HG02884 (cell line): ENCODE results near the gene APPL1.

Experiments
- ATAC-seq: cut with Tn5 transposase; IDR thresholded peaks from one replicate; pipeline ENCODE4 v1.9.1; 2021; ENCODE audit warnings: mild to moderate bottlenecking, moderate library complexity; ENCODE audit not compliant: unreplicated experiment

Gene APPL1, protein sequence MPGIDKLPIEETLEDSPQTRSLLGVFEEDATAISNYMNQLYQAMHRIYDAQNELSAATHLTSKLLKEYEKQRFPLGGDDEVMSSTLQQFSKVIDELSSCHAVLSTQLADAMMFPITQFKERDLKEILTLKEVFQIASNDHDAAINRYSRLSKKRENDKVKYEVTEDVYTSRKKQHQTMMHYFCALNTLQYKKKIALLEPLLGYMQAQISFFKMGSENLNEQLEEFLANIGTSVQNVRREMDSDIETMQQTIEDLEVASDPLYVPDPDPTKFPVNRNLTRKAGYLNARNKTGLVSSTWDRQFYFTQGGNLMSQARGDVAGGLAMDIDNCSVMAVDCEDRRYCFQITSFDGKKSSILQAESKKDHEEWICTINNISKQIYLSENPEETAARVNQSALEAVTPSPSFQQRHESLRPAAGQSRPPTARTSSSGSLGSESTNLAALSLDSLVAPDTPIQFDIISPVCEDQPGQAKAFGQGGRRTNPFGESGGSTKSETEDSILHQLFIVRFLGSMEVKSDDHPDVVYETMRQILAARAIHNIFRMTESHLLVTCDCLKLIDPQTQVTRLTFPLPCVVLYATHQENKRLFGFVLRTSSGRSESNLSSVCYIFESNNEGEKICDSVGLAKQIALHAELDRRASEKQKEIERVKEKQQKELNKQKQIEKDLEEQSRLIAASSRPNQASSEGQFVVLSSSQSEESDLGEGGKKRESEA

DNA sequence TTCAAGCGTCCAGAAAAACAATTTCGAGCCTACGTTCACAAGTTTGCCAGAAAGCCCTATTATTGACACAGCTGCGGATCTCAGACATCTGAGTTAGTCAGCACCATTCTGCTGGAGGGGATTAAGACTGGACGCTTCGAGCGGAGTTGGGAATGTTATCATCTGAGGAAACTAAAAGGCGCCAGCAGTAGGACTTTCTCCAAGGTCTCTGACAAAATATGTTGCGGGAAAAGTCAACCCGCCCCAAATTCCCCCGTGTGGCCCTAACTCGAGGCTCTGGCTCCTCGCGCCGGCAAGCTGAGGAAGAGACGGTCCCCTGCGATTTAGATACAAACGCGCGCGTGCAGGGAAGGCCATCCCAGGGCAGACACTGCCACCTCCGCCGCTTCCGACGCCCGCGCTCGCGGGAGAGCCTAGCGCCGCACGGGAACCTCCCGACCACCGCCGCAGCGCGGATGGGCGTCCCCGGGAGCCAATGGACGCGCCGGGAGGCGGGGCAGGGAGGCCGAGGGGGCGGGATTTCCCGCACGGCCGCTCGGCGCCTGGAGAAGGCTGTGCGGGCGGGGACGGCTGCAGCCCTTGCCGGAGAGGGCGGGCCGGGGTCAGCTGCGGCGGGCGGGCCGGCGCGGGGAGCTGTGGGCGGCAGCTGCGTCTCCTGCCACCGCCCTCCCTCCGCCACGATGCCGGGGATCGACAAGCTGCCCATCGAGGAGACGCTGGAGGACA, at the start of gene APPL1:
Gene APPL1 (plus strand): TSS at position 526 of the 726 bp plus-strand sequence. CDS start 155 bp downstream, at position 681.
- peak; percentile 87 for ATAC-seq

GRCh38 chr3:57179580-57180410, 47.7 kb upstream of the APPL1 start:
- ATAC-seq: no peak

DNA sequence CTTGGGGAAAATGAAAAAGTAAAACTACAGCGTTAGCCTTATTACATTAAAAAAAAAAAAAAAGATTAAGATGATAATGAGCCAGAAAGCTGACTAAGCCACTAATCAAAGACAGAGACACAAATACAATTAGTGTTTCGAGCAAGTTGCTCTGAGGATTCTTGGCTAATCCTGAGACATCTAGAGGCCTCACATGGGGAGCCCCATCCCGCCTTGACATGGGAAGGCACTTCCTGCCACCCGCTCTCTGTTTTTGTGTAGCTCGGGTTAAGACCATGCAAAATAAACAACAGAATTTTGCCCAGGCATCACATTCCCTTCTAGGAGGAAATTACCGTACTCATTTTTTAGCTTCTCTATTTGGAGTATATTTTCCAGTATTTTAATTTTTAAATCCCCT, 43.0 kb upstream of the APPL1 start:
- ATAC-seq: no peak

DNA sequence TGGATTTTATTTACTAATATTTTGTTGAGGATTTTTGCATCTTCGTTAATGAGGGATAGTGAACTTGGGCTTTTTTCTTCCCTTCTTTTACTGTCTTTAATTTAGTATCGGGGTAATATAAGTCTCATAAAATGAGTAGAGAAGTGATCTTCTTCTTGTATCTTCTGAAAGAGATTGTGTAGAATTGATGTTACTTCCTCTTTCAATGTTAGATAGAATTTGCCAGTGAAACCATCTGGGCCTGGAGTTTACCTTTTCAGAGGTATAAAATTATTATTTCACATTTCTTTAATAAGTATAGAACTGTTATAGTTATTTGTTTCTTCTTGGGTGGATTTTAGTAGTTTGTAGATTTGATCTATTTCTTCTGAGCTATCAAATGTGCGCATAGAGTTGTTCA, 35.5 kb upstream of the APPL1 start:
- ATAC-seq: no peak

- no peak for ATAC-seq
These were observed 32.9 kb upstream of the APPL1 start for GRCh38 chr3:57194641-57195040.

DNA sequence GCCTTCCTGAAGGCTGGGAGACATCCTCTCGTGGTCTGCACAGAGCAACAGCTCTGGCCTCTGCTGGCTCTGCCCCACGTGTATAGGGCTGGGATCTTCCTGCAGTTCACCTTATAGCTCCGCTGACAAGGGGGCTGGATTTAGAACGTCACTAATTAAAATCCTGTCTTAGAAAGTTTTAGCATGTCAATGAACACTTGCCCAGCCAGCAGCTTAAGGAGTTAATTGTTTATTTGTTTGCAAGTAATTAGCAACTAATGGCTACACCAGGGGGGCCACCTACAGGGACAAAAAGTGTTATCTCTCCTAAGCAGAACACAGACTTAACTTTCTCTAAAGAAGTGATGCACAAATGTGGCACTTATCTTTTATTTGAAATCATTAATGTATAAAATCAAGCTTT, 27.6 kb upstream of the APPL1 start, which contains the start of gene HESX1:
Gene HESX1 (minus strand): TSS at position 84 of the 403 bp plus-strand sequence. CDS start 60 bp downstream, at position 24.
- no peak for ATAC-seq

DNA sequence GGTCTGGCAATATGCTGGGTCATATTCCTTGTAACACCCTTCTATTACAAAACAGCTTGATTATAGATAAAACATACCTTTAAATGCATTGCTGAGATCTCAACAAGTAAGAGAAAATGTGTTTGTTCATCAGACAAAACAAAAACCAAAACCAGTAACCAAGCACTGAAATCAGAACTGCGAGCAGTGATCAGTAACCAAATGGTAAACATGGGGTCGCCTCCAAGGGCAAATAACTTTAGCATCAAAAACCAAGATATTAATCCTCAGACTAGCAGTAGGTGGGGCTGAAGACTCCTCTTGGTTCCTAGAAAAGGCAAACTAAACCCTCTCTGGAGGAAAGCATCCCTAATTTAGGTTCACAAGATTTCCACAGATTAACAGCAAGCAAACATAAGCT, 21.1 kb upstream of the APPL1 start:
- no peak for ATAC-seq

GRCh38 chr3:57221883-57222282, 5.6 kb upstream of the APPL1 start:
- no peak for ATAC-seq

DNA sequence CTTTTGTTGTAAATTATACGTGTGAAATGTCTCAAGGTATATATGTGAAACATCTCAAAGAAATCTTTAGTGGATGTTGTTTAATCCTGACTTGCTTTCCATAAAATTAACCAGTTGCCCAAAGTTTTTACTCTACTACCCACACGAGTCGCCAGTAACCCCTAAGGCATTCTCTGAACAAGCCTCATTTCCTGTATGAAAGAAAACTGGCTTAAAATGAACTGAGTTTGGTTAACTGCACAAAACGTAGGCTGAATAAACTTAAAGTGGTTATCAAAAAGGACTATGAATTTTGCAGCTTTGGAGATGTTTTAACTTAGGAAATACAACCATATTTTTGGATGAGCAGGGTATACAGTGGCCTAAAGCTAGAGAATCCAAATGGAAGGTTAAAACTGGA, 2.7 kb upstream of the APPL1 start:
- ATAC-seq: no peak

DNA sequence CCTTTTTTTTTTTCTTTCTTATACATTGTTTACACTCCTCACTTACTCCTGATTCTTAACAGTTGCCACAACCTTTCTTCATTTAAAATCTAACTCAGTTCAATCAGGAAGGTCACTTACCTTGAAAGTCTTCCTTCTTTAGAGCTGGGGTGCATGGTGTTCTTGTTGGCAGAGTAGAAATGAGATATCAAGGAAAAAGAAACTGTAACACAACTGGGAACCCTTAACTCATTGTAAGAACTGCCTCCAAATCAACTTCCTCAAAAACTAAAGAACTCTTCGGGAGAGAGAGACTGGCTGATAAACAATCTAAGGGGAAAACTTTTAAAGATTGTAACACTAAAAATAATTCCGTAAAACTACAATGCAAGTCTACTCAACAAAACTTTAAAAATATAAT, 1.4 kb upstream of the APPL1 start:
- no peak for ATAC-seq

- peak; percentile 38 for ATAC-seq
These were observed 612 bp downstream of the APPL1 start for GRCh38 chr3:57227930-57228751.

DNA sequence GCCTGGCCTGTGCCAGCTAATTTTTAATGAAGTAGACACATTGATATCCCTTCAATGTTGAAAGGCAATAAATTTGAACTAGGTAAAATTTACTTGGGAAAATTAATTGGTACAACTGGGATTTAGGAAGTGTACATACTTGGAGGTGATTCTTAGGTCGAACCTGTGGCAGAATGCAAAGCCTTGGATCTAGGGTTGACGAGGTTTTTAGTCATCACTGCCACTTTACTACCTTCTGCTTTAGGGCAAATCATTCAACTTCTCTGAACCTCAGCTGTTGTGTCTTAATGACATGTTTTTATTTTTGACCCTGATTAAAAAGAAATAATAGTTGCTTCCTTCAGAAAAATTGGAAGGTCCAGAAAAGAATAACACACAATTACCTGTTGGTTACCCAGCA, 2.5 kb downstream of the APPL1 start:
- no peak for ATAC-seq

DNA sequence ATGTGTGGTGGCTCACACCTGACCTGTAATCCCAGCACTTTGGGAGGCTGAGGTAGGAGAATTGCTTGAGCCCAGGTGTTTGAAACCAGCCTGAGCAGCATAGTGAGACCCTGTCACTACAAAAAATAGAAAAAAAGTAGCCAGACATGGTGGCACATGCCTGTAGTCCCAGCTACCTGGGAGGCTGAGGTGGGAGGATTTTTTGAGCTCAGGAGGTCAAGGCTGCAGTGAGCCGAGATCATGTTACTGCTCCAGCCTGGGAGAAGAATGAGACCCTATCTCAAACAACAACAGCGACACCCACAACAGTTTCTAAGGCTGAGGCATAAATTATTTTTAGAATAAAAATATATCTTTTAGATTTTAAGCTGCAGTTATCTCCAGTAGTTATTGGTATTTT, 6.3 kb downstream of the APPL1 start:
- no peak for ATAC-seq

GRCh38 chr3:57234613-57235575, 7.4 kb downstream of the APPL1 start:
- ATAC-seq: no peak

GRCh38 chr3:57244946-57245345, 17.4 kb downstream of the APPL1 start:
- ATAC-seq: no peak

GRCh38 chr3:57252404-57252803, 24.9 kb downstream of the APPL1 start:
- no peak for ATAC-seq

DNA sequence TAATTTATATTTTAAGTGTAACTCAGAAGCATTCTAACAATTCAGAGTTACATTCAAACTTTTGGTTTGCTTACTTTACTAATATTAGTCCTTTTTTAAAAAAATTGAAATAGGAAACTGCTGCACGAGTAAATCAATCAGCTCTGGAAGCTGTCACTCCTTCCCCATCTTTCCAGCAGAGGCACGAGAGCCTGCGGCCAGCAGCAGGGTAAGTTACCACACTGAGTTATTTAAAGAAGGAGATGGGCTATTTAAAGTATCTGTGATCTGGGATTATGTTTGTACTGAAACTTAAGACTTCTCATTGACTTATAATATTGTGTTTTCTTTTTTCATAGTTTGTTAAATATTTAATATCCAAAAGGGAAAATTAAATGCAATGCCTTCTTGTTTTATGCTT, 29.3 kb downstream of the APPL1 start:
- ATAC-seq: no peak

GRCh38 chr3:57257678-57258077, 30.1 kb downstream of the APPL1 start:
- ATAC-seq: no peak

GRCh38 chr3:57261119-57261518, 33.6 kb downstream of the APPL1 start:
- ATAC-seq: no peak
